Body of pancreas (tissue), 4 donors: ENCODE data around the gene C15orf39. TPM values are rescaled to one million over a fixed set of nuclear protein-coding genes. Genes with fewer than 3 reads are reported as not detected.
A peak's percentile ranks its signal among the peaks of the same experiment; 100 is the strongest.

Source experiments
- ATAC-seq: fragments of 150-250 bp; one replicate; pipeline ENCODE4 v1.9.1; 2016
- DNase-seq, 4 donors: peaks; one replicate each; pipeline ENCODE4 v3.0.0-alpha.2; 2019
- H3K27ac ChIP-seq, 4 donors: fragments of 200-600 bp; sonication (generic); 1 replicate in 3 of 4; 2 replicates in 1 of 4; pipeline versions ENCODE4 v1.5.1 to v1.6.1; 2016 to 2019; ENCODE audit warnings: mild to moderate bottlenecking in 1 of 4, mixed read lengths in 1 of 4, moderate library complexity in 1 of 4
- H3K27me3 ChIP-seq, 2 donors: fragments of 200-600 bp; sonication (generic); one replicate each; pipeline ENCODE4 v1.6.0; 2016; ENCODE audit warnings: mild to moderate bottlenecking in 1 of 2
- H3K36me3 ChIP-seq, 2 donors: fragments of 200-600 bp; sonication (generic); replicated peaks in 1 of 2; 2 replicates each; pipeline ENCODE4 v1.5.1; 2016; ENCODE audit warnings: low read depth in 2 of 2; ENCODE audit not compliant: insufficient read depth in 1 of 2
- H3K4me1 ChIP-seq: fragments of 200-600 bp; sonication (generic); one replicate; pipeline ENCODE4 v1.6.0; 2016
- H3K4me3 ChIP-seq, 2 donors: fragments of 200-600 bp; sonication (generic); 1 replicate in 1 of 2; 2 replicates in 1 of 2; pipeline ENCODE4 v1.5.1; 2016 to 2019
- H3K9me3 ChIP-seq, 3 donors: fragments of 200-600 bp; sonication (generic); 1 replicate in 2 of 3; 2 replicates in 1 of 3; pipeline ENCODE4 v1.5.1; 2016
- POLR2A ChIP-seq, 3 donors: fragments of 450-650 bp; IDR thresholded peaks; one replicate each; pipeline ENCODE4 v1.6.1; 2016; ENCODE audit warnings: antibody characterized with exemption in 3 of 3, mild to moderate bottlenecking in 2 of 3
- whole genome bisulfite sequencing, 2 donors: methylation state at CpG; one replicate each; pipeline ENCODE4 v1.1.5; 2017; 5-methylcytosine and 5-hydroxymethylcytosine counted together
- intact Hi-C: fragments of 100-400 bp; cut with DNase I; formaldehyde crosslinking; loops from one replicate; pipeline ENCODE4 v1.15.1; 2023
- total RNA-seq, 2 donors: library from RNA; depleted of rRNA; stranded (reverse); fragments of >200 nt; gene quantifications; one replicate each; pipeline ENCODE4 v1.1.0, GENCODE V29; 2016
- TF ChIP-seq, protein P1 (sequence below), 7 experiments: fragments of 450-650 bp in 4 of 7; fragments of 200-600 bp in 3 of 7; sonication (generic) in 3 of 7; IDR thresholded peaks; one replicate each; pipeline ENCODE4 v1.5.1; 2016 to 2019; ENCODE audit warnings: antibody characterized with exemption in 7 of 7

The C15orf39 gene
- total RNA-seq, 2 donors from 2014 or later: 12.5 to 30.3 TPM

DNA sequence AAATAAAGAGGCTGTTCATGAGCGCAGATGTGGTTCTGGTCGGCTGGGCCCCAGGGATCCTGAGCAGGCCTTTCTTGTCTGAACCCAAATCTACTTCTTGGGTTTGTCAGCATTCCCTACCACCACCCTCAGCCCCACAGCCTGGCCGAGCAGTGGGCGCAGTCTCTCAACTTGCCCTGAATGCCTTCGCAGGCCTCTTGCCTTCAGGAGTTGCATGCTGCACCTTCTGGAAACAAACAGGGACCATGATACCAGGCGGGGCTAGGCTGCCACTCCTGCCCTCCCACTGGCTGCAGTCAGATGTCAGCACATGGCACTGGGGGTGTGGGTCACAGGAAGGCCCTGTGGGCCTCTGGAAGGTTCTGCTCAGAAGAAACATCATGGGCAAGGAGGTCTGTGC lies 13.2 kb upstream of the C15orf39 start:
- no peaks in the 10 kb centered on the region for H3K36me3 ChIP-seq

DNA sequence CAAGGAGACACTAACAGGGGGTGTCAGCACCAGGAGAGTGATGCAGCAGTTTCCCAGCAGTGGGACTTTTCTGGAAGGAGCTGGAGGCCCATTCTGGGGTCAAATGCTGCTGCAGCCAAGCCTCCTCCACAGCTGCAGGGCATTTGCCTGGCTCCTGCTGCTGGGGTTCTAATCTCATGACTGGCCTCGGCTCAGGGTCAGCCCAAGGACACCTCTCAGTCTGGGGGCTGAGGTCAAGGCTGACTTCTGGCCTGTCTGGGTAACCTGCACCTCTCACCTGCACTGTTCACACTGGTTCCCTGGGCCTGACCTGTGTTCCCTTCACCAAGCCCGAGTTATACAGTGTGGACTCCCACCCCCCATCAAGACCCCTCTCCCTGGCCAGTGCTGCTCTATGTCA lies 10.4 kb upstream of the C15orf39 start:
- intact Hi-C loops: no loop called here
- ATAC-seq: no peak

More for the DNA sequence above, 13.2 kb upstream of the C15orf39 start:
- intact Hi-C loops: no loop called here
- no peak for DNase-seq
- TF ChIP-seq, protein P1, sequence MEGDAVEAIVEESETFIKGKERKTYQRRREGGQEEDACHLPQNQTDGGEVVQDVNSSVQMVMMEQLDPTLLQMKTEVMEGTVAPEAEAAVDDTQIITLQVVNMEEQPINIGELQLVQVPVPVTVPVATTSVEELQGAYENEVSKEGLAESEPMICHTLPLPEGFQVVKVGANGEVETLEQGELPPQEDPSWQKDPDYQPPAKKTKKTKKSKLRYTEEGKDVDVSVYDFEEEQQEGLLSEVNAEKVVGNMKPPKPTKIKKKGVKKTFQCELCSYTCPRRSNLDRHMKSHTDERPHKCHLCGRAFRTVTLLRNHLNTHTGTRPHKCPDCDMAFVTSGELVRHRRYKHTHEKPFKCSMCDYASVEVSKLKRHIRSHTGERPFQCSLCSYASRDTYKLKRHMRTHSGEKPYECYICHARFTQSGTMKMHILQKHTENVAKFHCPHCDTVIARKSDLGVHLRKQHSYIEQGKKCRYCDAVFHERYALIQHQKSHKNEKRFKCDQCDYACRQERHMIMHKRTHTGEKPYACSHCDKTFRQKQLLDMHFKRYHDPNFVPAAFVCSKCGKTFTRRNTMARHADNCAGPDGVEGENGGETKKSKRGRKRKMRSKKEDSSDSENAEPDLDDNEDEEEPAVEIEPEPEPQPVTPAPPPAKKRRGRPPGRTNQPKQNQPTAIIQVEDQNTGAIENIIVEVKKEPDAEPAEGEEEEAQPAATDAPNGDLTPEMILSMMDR (IDR thresholded peaks at IDR 0.05): no peak
- TF ChIP-seq POLR2A (IDR thresholded peaks at IDR 0.05): no peak
- Histone ChIP-seq H3K27ac (no peak overlapping the region), H3K4me1 (no peaks in the 10 kb centered on the region), H3K4me3 (no peak overlapping the region), H3K27me3 (no peaks in the 10 kb centered on the region), H3K9me3 (no peaks in the 10 kb centered on the region)
- no peak for ATAC-seq
- WGBS, 2 donors: 89% methylated on average over 6 of the region's 6 CpGs; no CpG with 5 or more reads in 1 of the 2 donors

DNA sequence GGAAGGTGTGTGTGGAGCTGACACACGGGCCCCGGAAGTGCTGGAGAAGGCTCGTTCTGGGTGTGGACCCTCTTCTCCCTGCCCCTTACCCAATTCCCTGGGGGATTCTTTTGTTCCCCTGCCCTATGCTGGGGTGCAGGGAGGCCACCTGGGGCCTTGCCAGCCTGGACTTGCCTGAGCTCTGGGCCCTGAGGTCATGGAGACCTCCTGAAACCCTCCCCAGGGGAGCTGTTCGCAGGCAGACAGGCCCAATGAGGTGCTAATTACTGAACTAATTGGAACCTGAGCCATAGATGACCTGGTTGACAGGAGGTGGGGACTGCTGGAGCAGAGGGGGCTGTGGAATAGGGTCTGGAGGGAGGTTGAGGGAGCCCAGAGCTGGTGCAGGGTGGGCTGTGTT lies 9.4 kb upstream of the C15orf39 start:
- no peak for ATAC-seq
- no peaks in the 10 kb centered on the region for H3K9me3 ChIP-seq
- no peaks in the 10 kb centered on the region for H3K36me3 ChIP-seq
- whole genome bisulfite sequencing, 2 donors: 80 to 81% methylated on average over 4 of the region's 4 CpGs
- intact Hi-C loops: no loop called here
- no peak overlapping the region for H3K27ac ChIP-seq
- H3K4me1 ChIP-seq: peaks cover 12% of the 10 kb centered on the region
- H3K4me3 ChIP-seq: no peak overlapping the region
- no peak for DNase-seq
- H3K27me3 ChIP-seq: no peaks in the 10 kb centered on the region
- TF ChIP-seq, protein P1 (IDR thresholded peaks at IDR 0.05): no peak
- no peak for TF ChIP-seq POLR2A (IDR thresholded peaks at IDR 0.05)

More for the DNA sequence above, 10.4 kb upstream of the C15orf39 start:
- DNase-seq: no peak
- H3K27me3 ChIP-seq: no peaks in the 10 kb centered on the region
- H3K9me3 ChIP-seq: no peaks in the 10 kb centered on the region
- H3K4me1 ChIP-seq: peaks cover 12% of the 10 kb centered on the region
- TF ChIP-seq, protein P1 (IDR thresholded peaks at IDR 0.05): no peak
- TF ChIP-seq POLR2A (IDR thresholded peaks at IDR 0.05): no peak
- H3K27ac ChIP-seq: no peak overlapping the region
- WGBS, 2 donors: 42 to 60% methylated on average over 1 of the region's 2 CpGs
- H3K4me3 ChIP-seq: no peak overlapping the region
- no peaks in the 10 kb centered on the region for H3K36me3 ChIP-seq

DNA sequence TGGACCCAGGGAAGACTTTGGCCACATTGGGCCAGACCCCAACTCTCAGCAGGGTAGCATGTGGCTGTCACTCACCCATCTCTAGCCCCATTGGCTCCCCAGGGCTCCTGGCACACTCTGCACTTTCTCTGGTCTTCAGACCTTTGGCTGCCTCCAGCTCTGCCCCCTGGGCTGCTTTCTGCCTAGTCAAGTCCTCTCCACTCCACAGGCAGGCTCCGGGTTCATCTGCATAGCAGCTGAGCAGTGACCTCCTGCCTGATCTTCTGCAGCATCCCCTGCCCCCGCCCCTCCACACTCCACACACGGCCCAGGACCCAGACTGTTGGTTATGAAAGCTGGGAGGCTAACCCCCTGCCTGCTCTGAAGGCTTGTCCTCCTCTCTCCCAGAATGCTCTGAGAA lies 8.4 kb upstream of the C15orf39 start:
- DNase-seq (peak in 1 of 4 donors; percentile 9), ATAC-seq (no peak)
- Histone ChIP-seq H3K4me1 (peaks cover 12% of the 10 kb centered on the region), H3K9me3 (no peaks in the 10 kb centered on the region), H3K4me3 (no peak overlapping the region), H3K36me3 (no peaks in the 10 kb centered on the region), H3K27ac (no peak overlapping the region), H3K27me3 (no peaks in the 10 kb centered on the region)
- WGBS, 2 donors: 66 to 74% methylated on average over 3 of the region's 3 CpGs
- no peak for TF ChIP-seq POLR2A (IDR thresholded peaks at IDR 0.05)
- TF ChIP-seq, protein P1 (IDR thresholded peaks at IDR 0.05): no peak
- intact Hi-C loops: no loop called here

DNA sequence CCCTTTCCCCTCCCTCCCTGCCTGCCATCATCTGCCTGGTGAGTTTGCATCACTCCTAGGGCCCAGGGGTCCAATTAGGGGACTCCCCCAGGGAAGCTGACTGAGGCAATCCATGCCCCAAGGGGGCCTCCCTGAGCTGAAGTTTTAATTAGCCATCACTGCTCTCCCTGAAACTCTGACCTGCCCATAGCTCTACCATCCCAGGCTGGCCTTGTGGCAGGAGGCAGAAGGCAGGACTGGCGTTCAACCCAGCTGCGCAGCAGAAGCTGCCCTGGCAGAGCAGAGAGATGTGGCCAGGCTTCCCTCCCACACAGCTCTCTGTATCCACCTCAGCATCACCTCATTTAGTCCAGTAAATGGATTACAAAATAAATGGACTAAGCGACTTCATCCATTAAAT lies 7.7 kb upstream of the C15orf39 start:
- Histone ChIP-seq H3K36me3 (no peaks in the 10 kb centered on the region), H3K27ac (no peak overlapping the region), H3K9me3 (no peaks in the 10 kb centered on the region), H3K27me3 (no peaks in the 10 kb centered on the region), H3K4me3 (no peak overlapping the region), H3K4me1 (peaks cover 12% of the 10 kb centered on the region)
- intact Hi-C loops: no loop called here
- ATAC-seq (no peak), DNase-seq (peak in 1 of 4 donors; percentile 11)
- WGBS, 2 donors: 77 to 83% methylated on average over 1 to 3 of the region's 3 CpGs
- TF ChIP-seq POLR2A (IDR thresholded peaks at IDR 0.05): no peak
- TF ChIP-seq, protein P1 (IDR thresholded peaks at IDR 0.05): no peak
